Myocyte (in vitro differentiated cells): Measurements from ENCODE around the gene ALOX5AP. TPM values are rescaled to one million over a fixed set of nuclear protein-coding genes. Genes with fewer than 3 reads are reported as not detected.

ENCODE experiments used
- total RNA-seq: library from RNA; depleted of rRNA; stranded (reverse); fragments of >200 nt; gene quantifications from 2 replicates; pipeline ENCODE4 v1.2.3, GENCODE V29; 2014

The ALOX5AP gene
- total RNA-seq, 1 donor from 2014 or later: not detected

Other genes with a start within 250 kb of the ALOX5AP start
- gene USPL1, start 117.6 kb upstream of the ALOX5AP start, total RNA-seq: 18.0 and 18.2 TPM in 2 replicates
- 2.6 and 4.1 TPM in 2 replicates for gene MEDAG, start 170.7 kb downstream of the ALOX5AP start, total RNA-seq
- gene TEX26, start 197.1 kb downstream of the ALOX5AP start, total RNA-seq: not detected in 2 replicates